ENCODE data around the gene LTO1. TPM values are rescaled to one million over a fixed set of nuclear protein-coding genes. Genes with fewer than 3 reads are reported as not detected.

The LTO1 gene
- total RNA-seq, 2 donors from 2014 or later = 23.2 to 32.2 TPM

DNA sequence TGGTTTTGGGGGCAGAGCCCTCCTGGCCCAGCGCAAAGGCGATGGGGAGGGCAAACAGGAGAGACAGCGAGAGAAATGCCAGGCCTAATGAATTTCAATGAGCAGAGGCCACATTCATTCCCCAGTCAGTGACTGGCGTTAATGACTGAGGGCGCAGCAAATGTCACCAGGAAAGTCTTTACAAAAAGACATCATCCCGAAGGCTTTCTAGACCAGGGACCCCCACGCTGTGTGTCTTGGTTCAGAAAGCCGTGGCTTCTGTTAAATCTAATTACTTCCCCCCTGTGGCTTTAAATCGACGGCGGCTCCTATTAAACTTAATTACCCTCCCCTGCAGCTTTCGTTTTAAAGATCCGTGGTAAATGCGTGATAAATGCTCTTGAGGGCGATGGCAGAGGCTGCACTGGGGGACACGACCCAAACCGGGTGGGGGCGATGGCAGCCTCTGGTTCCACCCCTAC is 30.2 kb upstream of the LTO1 start:
- H3K4me1 ChIP-seq (ENCODE audit: control insufficient read depth, insufficient read depth, low read length) = peaks cover 4% of the 10 kb centered on the region
- H3K27me3 Mint-ChIP-seq (ENCODE audit: insufficient read depth) = peaks cover 35% of the 10 kb centered on the region
- no peaks in the 10 kb centered on the region for H3K9me3 ChIP-seq (ENCODE audit: control insufficient read depth, low read length)
- WGBS, 2 experiments (ENCODE audit: insufficient coverage in 1 of 2, insufficient read length in 1 of 2) = 22 to 31% methylated on average over 7 to 18 of the region's 18 CpGs
- DNase-seq = no peak
- peaks cover 53% of the 10 kb centered on the region for H3K27me3 ChIP-seq (ENCODE audit: control insufficient read depth, insufficient read depth, low read length, poor library complexity, severe bottlenecking)
- no peaks in the 10 kb centered on the region for H3K9me3 Mint-ChIP-seq
- H3K4me3 ChIP-seq (ENCODE audit: low read length) = no peak overlapping the region
- H3K36me3 ChIP-seq (ENCODE audit: control insufficient read depth, insufficient read depth, low read length) = no peaks in the 10 kb centered on the region
- H3K4me3 Mint-ChIP-seq = peak overlapping the region; percentile 58
- H3K36me3 Mint-ChIP-seq (ENCODE audit: low read depth) = no peaks in the 10 kb centered on the region
- TF ChIP-seq, protein P1, sequence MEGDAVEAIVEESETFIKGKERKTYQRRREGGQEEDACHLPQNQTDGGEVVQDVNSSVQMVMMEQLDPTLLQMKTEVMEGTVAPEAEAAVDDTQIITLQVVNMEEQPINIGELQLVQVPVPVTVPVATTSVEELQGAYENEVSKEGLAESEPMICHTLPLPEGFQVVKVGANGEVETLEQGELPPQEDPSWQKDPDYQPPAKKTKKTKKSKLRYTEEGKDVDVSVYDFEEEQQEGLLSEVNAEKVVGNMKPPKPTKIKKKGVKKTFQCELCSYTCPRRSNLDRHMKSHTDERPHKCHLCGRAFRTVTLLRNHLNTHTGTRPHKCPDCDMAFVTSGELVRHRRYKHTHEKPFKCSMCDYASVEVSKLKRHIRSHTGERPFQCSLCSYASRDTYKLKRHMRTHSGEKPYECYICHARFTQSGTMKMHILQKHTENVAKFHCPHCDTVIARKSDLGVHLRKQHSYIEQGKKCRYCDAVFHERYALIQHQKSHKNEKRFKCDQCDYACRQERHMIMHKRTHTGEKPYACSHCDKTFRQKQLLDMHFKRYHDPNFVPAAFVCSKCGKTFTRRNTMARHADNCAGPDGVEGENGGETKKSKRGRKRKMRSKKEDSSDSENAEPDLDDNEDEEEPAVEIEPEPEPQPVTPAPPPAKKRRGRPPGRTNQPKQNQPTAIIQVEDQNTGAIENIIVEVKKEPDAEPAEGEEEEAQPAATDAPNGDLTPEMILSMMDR (conservative IDR thresholded peaks at IDR 0.05) = no peak
- peaks cover 34% of the 10 kb centered on the region for H3K4me1 Mint-ChIP-seq
- no peak overlapping the region for H3K9ac ChIP-seq (ENCODE audit: extremely low read depth, low read length, poor library complexity, severe bottlenecking)
- H3K27ac ChIP-seq (ENCODE audit: low read depth, low read length) = no peak overlapping the region
- H3K27ac Mint-ChIP-seq = no peak overlapping the region

DNA sequence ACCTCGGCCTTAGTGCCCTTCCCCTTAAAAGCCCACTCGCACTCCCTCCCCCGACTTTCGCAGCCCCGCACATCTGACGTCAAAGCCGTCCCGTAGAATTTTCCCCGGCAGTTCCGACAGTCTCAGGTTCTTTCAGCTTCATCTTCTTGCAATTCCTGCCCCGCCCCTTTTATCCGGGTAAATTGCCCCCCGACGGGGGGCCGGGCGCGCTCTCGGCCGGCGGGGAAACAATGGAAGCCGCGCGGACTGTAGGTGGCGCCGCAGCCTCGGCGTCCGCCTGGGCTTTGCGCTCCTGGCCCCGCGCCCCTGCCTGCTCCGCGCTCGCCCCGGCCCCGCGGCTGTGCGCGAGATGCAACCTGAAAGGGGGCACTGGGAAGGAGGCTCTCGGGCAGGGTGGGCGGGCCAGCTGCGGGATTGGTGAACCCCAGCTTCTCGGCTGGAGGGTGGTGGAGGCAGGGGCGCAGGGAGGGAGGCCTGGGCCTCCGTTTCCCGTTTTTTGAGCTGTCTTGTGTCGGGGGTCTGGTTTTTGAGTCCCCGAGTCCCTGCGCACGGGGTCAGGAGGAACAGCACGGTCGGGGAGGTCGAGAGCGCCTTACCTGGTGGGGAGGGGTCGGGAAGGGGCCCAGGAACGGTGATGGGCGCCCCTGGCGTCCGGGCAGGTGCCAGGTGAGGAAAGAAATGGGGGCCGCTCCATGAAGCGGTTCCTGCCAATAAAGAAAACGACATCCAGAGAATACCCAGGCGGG is 29.5 kb upstream of the LTO1 start:
- TF ChIP-seq, protein P1 (conservative IDR thresholded peaks at IDR 0.05) = peak; percentile 80
- H3K27ac Mint-ChIP-seq = no peak overlapping the region
- H3K4me3 Mint-ChIP-seq = peak overlapping the region; percentile 58
- Histone ChIP-seq H3K27ac (ENCODE audit: low read depth, low read length) (no peak overlapping the region), H3K36me3 (ENCODE audit: control insufficient read depth, insufficient read depth, low read length) (no peaks in the 10 kb centered on the region), H3K4me1 (ENCODE audit: control insufficient read depth, insufficient read depth, low read length) (peaks cover 6% of the 10 kb centered on the region), H3K4me3 (ENCODE audit: low read length) (peak overlapping the region; percentile 40), H3K9ac (ENCODE audit: extremely low read depth, low read length, poor library complexity, severe bottlenecking) (no peak overlapping the region), H3K9me3 (ENCODE audit: control insufficient read depth, low read length) (no peaks in the 10 kb centered on the region), H3K27me3 (ENCODE audit: control insufficient read depth, insufficient read depth, low read length, poor library complexity, severe bottlenecking) (peaks cover 53% of the 10 kb centered on the region)
- peaks cover 36% of the 10 kb centered on the region for H3K4me1 Mint-ChIP-seq
- WGBS, 2 experiments (ENCODE audit: insufficient coverage in 1 of 2, insufficient read length in 1 of 2) = 1 to 5% methylated on average over 37 to 63 of the region's 63 CpGs
- no peaks in the 10 kb centered on the region for H3K36me3 Mint-ChIP-seq (ENCODE audit: low read depth)
- H3K27me3 Mint-ChIP-seq (ENCODE audit: insufficient read depth) = peaks cover 35% of the 10 kb centered on the region
- no peaks in the 10 kb centered on the region for H3K9me3 Mint-ChIP-seq
- peak; percentile 98 for DNase-seq

DNA sequence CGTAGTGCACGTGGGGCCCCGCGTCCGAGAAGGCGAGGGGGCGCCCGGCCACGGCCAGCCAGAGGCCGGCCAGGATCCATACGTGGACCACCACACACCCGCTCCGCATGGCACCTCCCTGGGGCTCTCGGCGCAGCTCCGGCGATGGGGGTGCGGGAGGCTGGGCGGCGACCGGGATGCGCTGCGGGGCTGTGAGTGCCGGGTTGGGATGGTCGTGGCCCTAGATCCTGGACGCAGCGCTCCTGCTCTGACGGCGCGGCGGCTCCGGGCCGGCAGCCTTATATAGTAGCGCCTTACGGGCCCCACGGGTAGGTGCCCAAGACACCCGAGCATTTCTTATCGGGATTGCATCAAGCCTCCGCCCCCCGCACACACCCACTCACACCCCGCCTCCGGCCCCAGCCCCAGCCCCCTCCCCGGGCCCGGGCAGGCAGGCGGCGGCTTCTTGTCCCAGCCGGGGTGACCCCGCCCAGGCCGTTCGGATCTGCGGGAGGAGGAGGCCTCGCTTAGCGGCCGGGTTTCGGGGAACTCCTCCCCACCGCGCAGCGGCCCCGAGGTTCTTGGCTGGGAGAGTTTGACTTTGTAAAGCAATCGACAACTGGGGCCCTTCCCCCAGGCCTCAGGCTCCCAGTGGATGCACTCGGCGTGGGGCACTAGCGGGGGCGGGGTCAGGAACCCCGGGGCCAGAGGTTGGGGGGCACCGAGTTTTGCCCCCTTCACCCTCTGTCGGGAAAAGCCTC is 28.8 kb upstream of the LTO1 start, which contains the start of gene FGF19:
Gene FGF19, minus strand, starts transcription at position 255 of the 740 bp plus-strand sequence. Its CDS starts 146 bp downstream, at position 109.
- Mint-ChIP-seq H3K27me3 (ENCODE audit: insufficient read depth) (peaks cover 35% of the 10 kb centered on the region), H3K27ac (no peak within 1 kb of the TSS), H3K4me1 (peaks cover 35% of the 10 kb centered on the region), H3K4me3 (peak within 1 kb of the TSS; percentile 58), H3K36me3 (ENCODE audit: low read depth) (no peaks in the 10 kb centered on the region), H3K9me3 (no peaks in the 10 kb centered on the region)
- no peaks in the 10 kb centered on the region for H3K9me3 ChIP-seq (ENCODE audit: control insufficient read depth, low read length)
- 1 to 2% methylated on average over 27 to 67 of the region's 67 CpGs for WGBS, 2 experiments (ENCODE audit: insufficient coverage in 1 of 2, insufficient read length in 1 of 2)
- peak; percentile 91 for DNase-seq
- peaks cover 53% of the 10 kb centered on the region for H3K27me3 ChIP-seq (ENCODE audit: control insufficient read depth, insufficient read depth, low read length, poor library complexity, severe bottlenecking)
- TF ChIP-seq, protein P1 (conservative IDR thresholded peaks at IDR 0.05) = no peak
- H3K27ac ChIP-seq (ENCODE audit: low read depth, low read length) = no peak within 1 kb of the TSS
- H3K4me3 ChIP-seq (ENCODE audit: low read length) = peak within 1 kb of the TSS; percentile 40
- peaks cover 6% of the 10 kb centered on the region for H3K4me1 ChIP-seq (ENCODE audit: control insufficient read depth, insufficient read depth, low read length)
- no peak within 1 kb of the TSS for H3K9ac ChIP-seq (ENCODE audit: extremely low read depth, low read length, poor library complexity, severe bottlenecking)
- H3K36me3 ChIP-seq (ENCODE audit: control insufficient read depth, insufficient read depth, low read length) = no peaks in the 10 kb centered on the region
